ENCODE data around the gene WWOX. TPM values are rescaled to one million over a fixed set of nuclear protein-coding genes. Genes with fewer than 3 reads are reported as not detected.

WWOX gene
- total and polyA plus RNA-seq, 2 donors (not counting 1 experiment from before 2014, with no cell fraction given), result 10.5 to 42.3 TPM

DNA sequence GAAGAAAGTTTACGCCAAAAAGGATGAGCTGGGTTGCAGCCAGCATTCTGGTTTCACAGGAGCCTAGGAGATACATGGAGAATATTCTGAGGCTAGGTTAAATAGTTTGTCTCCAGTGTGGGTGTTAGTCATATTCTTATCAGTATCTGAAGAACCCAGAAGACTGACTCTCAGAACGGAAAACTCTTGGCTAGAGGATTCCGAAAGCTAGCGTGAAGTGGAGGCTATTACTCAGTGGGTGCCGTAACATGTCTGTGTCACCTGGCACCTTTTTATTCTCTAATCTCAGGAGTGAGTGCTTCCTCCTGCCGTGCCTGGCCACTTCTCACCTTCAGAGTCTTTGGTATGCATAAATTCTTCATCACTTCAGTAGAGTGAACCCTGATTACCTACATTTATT lies 199.5 kb downstream of the WWOX start:
- H3K4me3 Mint-ChIP-seq, result no peak overlapping the region
- POLR2A ChIA-PET, result no interaction called here
- H3K4me1 Mint-ChIP-seq, result no peaks in the 10 kb centered on the region
- Histone ChIP-seq H3K9ac (ENCODE audit: low read length) (no peak overlapping the region), H3K9me3 (ENCODE audit: control extremely low read depth in 1 of 3, control insufficient read depth in 2 of 3, insufficient read depth in 1 of 3, low read length in 2 of 3) (no peaks in the 10 kb centered on the region), H3K79me2 (ENCODE audit: control insufficient read depth, insufficient read depth, low read length) (no peaks in the 10 kb centered on the region), H3K27me3 (replicated peaks in 1 of 4; ENCODE audit: control extremely low read depth in 1 of 4, control insufficient read depth in 3 of 4, insufficient read depth in 4 of 4, low read length in 3 of 4) (no peaks in the 10 kb centered on the region), H3K4me1 (ENCODE audit: control insufficient read depth in 2 of 2, insufficient read depth in 2 of 2, low read length in 2 of 2) (no peaks in the 10 kb centered on the region), H3K4me2 (replicated peaks; ENCODE audit: low read depth, low read length, poor library complexity, severe bottlenecking) (no peak overlapping the region), H3K4me3 (ENCODE audit: control extremely low read depth in 1 of 5, extremely low read depth in 1 of 5, insufficient read depth in 1 of 5, low read depth in 2 of 5, low read length in 4 of 5) (no peak overlapping the region), H3K36me3 (replicated peaks in 1 of 2; ENCODE audit: control extremely low read depth in 1 of 2, control insufficient read depth in 1 of 2, extremely low read depth in 1 of 2, insufficient read depth in 2 of 2, low read length in 1 of 2) (no peaks in the 10 kb centered on the region), H4K20me1 (ENCODE audit: control insufficient read depth, insufficient read depth, low read length, poor library complexity, severe bottlenecking) (no peaks in the 10 kb centered on the region), H2AFZ (ENCODE audit: insufficient read depth, low read depth, low read length, poor library complexity, severe bottlenecking) (no peak overlapping the region), H3K27ac (ENCODE audit: low read length in 2 of 2) (no peak overlapping the region)
- CTCF ChIA-PET, result no interaction called here
- no peak overlapping the region for H3K27ac Mint-ChIP-seq
- DNase-seq (no peak), ATAC-seq (ENCODE audit: low read depth) (no peak)
- no peaks in the 10 kb centered on the region for H3K9me3 Mint-ChIP-seq (ENCODE audit: insufficient read depth)
- intact Hi-C loops (cut with micrococcal nuclease), result no loop called here
- no peaks in the 10 kb centered on the region for H3K27me3 Mint-ChIP-seq
- no peak for TF ChIP-seq EZH2 (IDR thresholded peaks at IDR 0.05; ENCODE audit: borderline replicate concordance, insufficient read depth, low read depth, low read length, poor library complexity, severe bottlenecking)
- TF ChIP-seq, protein P1, sequence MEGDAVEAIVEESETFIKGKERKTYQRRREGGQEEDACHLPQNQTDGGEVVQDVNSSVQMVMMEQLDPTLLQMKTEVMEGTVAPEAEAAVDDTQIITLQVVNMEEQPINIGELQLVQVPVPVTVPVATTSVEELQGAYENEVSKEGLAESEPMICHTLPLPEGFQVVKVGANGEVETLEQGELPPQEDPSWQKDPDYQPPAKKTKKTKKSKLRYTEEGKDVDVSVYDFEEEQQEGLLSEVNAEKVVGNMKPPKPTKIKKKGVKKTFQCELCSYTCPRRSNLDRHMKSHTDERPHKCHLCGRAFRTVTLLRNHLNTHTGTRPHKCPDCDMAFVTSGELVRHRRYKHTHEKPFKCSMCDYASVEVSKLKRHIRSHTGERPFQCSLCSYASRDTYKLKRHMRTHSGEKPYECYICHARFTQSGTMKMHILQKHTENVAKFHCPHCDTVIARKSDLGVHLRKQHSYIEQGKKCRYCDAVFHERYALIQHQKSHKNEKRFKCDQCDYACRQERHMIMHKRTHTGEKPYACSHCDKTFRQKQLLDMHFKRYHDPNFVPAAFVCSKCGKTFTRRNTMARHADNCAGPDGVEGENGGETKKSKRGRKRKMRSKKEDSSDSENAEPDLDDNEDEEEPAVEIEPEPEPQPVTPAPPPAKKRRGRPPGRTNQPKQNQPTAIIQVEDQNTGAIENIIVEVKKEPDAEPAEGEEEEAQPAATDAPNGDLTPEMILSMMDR (IDR thresholded peaks at IDR 0.05), result no peak
- WGBS (ENCODE audit: insufficient coverage), result 98% methylated on average over 5 of the region's 6 CpGs

DNA sequence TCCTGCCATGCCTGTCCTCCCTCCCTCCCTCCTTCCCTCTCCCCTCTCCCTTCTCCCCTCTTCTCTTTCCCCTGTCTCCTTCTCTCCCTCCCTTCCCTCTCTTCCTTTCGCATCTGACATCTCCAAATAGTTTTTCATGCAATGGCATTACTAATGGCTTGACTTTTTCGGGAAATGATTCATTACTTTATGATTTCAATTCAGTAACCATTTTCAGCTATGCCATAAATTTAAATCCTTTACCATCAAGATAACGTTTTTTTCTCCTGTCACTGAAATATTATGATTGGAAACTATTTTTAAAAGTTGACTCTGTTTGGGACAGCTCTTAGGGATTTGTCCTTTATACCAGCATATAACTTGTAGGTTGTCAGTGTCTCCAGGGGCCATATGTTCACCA lies 201.0 kb downstream of the WWOX start:
- WGBS (ENCODE audit: insufficient coverage), result 83% methylated on average over 1 of the region's 3 CpGs
- POLR2A ChIA-PET, result no interaction called here
- DNase-seq, result no peak

More for the DNA sequence above, 201.0 kb downstream of the WWOX start:
- Histone ChIP-seq H3K27me3 (replicated peaks in 1 of 4; ENCODE audit: control extremely low read depth in 1 of 4, control insufficient read depth in 3 of 4, insufficient read depth in 4 of 4, low read length in 3 of 4) (no peaks in the 10 kb centered on the region), H2AFZ (ENCODE audit: insufficient read depth, low read depth, low read length, poor library complexity, severe bottlenecking) (no peak overlapping the region), H3K4me1 (ENCODE audit: control insufficient read depth in 2 of 2, insufficient read depth in 2 of 2, low read length in 2 of 2) (no peaks in the 10 kb centered on the region), H3K27ac (ENCODE audit: low read length in 2 of 2) (no peak overlapping the region), H3K4me3 (ENCODE audit: control extremely low read depth in 1 of 5, extremely low read depth in 1 of 5, insufficient read depth in 1 of 5, low read depth in 2 of 5, low read length in 4 of 5) (no peak overlapping the region), H3K4me2 (replicated peaks; ENCODE audit: low read depth, low read length, poor library complexity, severe bottlenecking) (no peak overlapping the region), H3K36me3 (replicated peaks in 1 of 2; ENCODE audit: control extremely low read depth in 1 of 2, control insufficient read depth in 1 of 2, extremely low read depth in 1 of 2, insufficient read depth in 2 of 2, low read length in 1 of 2) (no peaks in the 10 kb centered on the region), H3K9ac (ENCODE audit: low read length) (no peak overlapping the region), H4K20me1 (ENCODE audit: control insufficient read depth, insufficient read depth, low read length, poor library complexity, severe bottlenecking) (no peaks in the 10 kb centered on the region), H3K79me2 (ENCODE audit: control insufficient read depth, insufficient read depth, low read length) (no peaks in the 10 kb centered on the region), H3K9me3 (ENCODE audit: control extremely low read depth in 1 of 3, control insufficient read depth in 2 of 3, insufficient read depth in 1 of 3, low read length in 2 of 3) (no peaks in the 10 kb centered on the region)
- Mint-ChIP-seq H3K4me1 (no peaks in the 10 kb centered on the region), H3K27me3 (no peaks in the 10 kb centered on the region), H3K9me3 (ENCODE audit: insufficient read depth) (no peaks in the 10 kb centered on the region), H3K4me3 (no peak overlapping the region), H3K27ac (no peak overlapping the region)
- intact Hi-C loops (cut with micrococcal nuclease), result no loop called here
- ATAC-seq (ENCODE audit: low read depth), result no peak
- TF ChIP-seq, protein P1 (IDR thresholded peaks at IDR 0.05), result no peak
- no peak for TF ChIP-seq EZH2 (IDR thresholded peaks at IDR 0.05; ENCODE audit: borderline replicate concordance, insufficient read depth, low read depth, low read length, poor library complexity, severe bottlenecking)
- CTCF ChIA-PET, result no interaction called here
